Activated effector memory CD4-positive, alpha-beta T cell treated with Interleukin-2 at 50 U/mL for 16 hours (primary cell): ENCODE results near the gene PTPRD.

Source experiments
- DNase-seq: peaks from one replicate; pipeline ENCODE4 v3.0.0-alpha.2; 2020

PTPRD gene

DNA sequence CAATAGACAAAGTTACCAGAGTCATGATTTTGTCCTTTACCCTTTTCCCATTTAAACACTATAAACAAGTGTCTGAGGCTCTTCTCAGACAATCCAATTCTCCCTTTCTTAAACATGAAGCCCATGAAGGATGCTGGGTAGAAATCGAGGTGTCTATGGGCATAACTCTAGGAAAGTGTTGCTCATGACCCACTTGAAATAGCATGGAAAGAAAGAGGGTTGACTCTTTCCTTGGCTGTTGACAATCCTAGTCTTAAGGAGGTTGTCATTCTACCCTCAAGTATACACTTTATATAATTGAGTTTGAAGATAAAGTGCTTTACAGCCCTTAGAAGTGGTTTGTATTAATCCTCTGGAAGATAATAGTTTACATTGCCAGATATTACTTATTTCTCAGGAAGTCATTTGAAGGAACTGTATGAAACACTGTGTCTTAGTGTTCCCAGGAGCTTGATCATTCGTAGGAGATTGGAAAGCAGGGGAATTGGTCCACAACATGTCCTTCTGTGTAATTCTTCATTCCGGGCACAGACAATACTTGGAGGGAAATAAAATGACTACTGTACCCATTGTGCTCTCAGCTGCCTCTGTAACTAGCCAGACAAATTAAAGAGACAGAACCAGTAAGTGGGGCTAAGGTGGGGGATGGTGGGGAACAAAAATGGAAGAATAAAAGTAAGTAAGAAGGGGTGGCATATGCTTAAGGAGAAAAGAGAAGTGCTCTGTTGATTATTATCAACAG lies 1734.9 kb downstream of the PTPRD start:
- no peak for DNase-seq

GRCh38 chr9:8876303-8876702 lies 1736.5 kb downstream of the PTPRD start:
- DNase-seq = no peak

DNA sequence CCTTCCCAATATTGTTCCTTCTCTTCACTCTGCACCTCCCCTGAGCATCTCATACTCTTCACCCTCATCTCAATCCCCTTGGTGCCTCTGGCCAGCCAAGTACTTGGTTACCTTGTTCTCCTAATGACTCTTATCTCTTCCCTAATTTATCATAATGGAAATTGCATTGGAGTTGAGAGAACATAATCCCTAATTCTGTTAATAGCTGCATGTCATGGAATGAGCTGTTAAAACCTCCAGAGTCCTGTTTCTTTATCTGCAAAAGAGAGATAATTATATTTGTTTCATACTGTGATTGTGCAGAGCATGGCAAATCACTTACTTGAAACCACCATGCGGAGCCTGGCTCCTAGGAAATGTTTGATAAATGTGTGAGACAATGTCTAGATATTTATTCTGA lies 1738.3 kb downstream of the PTPRD start:
- DNase-seq = no peak

- DNase-seq = no peak
These were observed 1740.0 kb downstream of the PTPRD start for GRCh38 chr9:8872802-8873201.

- DNase-seq = no peak
These were observed 1740.9 kb downstream of the PTPRD start for GRCh38 chr9:8871796-8872445.

GRCh38 chr9:8871396-8871795 lies 1741.4 kb downstream of the PTPRD start:
- no peak for DNase-seq

- DNase-seq = no peak
These were observed 1743.0 kb downstream of the PTPRD start for GRCh38 chr9:8869812-8870211.

DNA sequence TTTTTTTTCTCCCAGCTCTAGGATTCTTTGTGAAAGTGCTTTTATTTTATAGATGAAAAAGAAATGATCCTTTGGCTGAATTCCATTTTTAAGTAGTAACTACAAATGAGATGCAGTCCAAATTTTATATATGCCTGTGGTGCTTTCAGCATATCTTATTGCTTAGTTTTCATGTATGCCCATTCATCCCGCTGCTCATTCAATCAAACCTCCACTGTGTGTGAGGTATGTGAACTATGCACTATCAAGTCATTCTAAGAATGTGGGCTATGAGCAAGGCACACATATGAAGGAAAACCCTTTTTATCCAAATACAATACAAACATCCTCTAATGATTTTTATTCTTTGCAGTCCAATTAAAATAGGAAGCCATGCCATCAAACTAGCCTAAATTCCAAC lies 1744.2 kb downstream of the PTPRD start:
- no peak for DNase-seq

DNA sequence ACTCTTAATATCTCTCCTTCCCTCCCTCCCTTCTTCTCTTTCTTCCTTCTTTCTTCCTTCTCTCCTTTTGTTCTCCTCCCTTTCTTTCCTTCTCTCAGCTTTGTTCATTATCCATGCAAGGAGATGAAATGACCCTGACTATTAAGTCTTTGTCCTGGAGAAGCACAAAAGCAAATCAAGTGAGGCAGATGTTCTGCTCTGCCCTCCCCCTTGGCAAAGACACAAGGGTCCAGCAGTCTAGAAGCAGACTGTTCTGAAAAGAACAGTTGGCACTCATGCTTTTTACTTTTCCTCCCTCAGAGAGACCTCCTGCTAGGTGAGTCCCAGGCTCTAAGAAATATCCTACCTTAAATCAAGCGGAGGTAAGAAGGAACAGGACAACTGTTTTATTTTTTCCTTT lies 1745.7 kb downstream of the PTPRD start:
- no peak for DNase-seq

GRCh38 chr9:8864545-8864896 lies 1748.3 kb downstream of the PTPRD start:
- no peak for DNase-seq

- DNase-seq = no peak
These were observed 1748.8 kb downstream of the PTPRD start for GRCh38 chr9:8863886-8864544.

- no peak for DNase-seq
These were observed 1749.7 kb downstream of the PTPRD start for GRCh38 chr9:8863069-8863468.

GRCh38 chr9:8860925-8861324 lies 1751.9 kb downstream of the PTPRD start:
- DNase-seq = no peak

DNA sequence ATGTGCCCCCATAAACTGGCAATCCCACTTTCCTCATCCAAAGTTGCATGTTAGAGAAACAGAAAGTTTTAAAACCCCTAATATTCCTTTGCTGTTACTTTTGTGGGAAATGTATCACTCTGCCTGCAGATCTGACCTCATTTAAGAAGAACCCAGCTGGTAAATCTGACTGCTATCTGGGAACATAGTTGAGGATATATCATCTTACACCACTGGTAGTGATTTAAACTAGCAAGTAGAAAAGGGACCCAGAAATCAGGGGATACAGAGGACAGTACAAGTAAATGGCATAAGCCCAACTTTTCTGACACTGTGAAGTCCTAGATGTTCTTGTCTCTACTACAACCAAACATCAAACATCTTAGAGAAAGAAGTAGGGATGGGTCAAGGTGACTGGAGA lies 1752.7 kb downstream of the PTPRD start:
- no peak for DNase-seq

- DNase-seq = no peak
These were observed 1753.4 kb downstream of the PTPRD start for GRCh38 chr9:8859416-8859815.

DNA sequence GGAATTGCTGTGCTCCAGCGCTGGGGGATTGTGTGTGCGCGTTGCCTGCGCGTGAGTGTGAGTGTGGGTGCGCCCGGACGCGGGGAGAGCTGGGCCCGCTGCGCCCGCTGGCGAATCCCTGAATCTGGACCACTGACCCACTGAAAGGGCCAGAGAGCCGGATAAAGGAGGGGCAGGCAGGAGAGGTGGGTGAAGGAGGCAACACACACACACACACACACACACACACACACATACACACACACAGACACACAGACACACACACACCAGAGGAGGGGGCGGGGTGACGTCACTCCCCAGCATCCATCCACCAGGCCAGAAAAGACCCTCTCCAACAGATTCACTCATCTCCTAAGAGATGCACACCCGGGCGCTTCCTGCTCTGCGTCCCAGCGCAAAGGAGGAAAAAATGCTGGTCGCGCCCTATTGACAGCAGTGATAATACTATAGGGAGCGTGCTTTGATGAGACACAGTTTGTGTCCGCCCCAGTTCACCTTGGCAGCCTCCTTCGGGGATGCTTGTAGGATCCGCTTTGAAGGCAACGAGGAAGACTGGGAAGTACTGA lies 1754.1 kb downstream of the PTPRD start:
- DNase-seq = no peak

DNA sequence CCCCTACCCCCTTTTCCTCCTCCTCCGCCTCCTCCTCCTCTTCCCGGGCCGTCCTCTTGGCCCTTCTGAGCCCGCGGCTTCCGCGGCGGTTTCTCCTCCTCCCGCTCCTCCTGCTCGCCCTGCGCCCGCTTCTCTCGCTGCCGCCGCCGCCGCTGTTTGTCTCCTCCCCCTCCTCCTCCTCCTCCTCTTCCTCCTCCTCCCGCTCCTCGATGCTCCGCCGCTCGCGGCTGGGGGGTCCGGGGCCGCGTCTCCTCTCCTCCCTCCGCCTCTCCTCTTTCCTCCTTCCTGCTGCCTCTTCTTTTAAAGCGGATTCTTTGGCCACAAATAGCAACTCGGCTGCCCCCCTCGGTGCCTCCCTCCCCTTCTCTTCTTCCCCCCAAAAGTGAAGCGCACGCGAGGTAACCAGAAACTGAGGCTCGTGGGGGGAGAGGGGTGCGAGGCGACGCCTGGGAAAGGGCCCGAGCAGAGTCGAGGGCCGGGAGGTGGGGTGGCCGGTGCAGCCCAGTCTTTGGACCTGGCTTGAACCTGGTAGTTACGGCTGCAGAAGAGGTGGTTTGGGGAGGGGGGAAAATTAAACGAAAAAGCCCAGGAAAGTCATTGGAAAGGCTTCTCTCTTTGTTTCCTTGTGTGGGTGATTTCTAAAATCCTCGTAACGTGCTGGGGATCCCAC lies 1754.7 kb downstream of the PTPRD start:
- no peak for DNase-seq

DNA sequence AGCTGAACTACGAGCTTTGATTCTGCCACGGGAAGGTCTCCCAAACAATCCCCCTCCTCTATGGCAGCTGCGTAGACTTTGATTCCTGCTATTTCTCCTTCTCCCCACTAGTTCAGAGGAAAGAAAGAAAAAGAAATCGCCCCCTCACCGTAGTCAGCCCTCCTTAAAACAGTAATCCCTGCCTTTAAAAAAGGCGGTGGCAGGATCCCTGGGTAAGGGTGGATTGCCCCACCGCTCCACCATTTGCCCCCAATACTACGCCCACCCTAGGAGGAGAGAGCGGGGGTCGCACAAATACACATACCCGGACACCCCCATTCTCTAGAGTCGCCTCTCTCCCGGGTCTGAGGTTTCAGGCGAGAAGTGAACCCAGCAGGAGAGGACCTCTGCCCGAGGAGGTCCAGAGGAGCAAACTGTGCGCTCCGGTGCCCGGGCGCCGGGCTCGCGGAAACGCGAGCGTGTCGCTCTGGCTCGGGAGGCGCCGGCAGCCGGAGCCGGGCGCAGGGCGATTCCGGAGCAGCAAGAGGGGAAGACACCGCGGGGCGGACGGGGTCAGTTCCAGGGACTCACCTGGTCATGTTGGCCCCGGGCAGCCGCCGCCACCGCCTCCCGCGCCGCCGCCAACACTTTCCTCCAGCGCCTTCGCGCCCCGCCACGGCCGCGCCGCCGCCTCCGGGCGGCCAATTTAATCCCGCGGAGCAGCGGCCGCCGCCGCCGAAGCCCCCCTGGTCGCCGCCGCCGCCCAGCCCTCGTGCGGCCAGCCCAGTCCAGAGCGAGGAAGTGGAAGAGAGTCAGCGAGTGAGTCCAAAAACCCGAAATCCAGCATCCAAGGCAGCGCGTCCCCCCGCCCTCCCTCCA lies 1755.5 kb downstream of the PTPRD start:
- no peak for DNase-seq

DNA sequence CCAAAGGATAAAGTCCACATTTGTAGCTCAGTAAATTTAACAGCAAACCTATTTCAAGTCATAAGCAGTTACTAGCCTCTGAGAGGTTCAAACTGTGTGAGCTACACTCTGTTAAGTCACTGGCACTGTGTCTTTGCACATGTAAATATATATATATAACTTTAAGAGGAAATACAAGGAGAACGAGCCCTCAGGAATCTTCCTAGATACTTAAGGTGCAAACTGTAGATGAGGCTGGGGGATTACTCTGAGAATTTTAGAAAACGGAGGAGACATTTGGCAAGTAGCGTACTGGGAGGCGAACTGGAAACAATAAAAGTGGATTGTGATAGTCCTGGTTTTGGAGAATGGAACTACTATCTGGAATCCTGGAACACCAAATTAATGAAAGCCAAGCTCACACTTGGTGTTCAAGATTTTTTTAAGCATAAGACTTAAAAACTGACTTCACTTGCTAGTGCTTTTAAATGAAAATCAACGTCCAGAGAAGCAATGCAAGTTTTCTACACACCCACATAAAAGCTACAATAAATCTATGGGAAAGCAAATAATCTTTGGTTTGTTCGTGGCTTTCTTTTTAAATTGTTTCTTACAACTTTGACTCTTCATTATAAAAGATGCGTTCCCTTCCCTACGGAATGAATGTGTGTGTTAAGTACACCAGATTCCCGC lies 1756.3 kb downstream of the PTPRD start:
- DNase-seq = no peak

DNA sequence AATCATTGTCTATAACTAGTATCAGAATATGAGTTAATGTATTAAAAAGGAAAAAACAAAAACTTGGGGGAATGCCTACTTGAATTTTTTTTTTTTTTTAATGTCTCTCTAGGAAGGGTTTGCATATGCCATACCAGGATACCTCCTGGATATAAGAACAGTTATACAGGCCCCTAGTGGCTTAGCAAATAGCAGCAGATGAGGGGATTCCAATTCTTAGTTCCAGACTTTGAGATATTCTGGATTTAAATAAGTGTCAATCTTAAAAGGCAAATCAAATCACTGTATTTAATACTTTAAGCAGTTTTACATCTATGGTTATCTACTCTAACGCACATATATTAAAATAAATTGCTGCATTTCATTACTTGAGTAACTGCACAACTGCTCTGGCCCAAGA lies 1757.8 kb downstream of the PTPRD start:
- no peak for DNase-seq

GRCh38 chr9:8852301-8852864 lies 1760.4 kb downstream of the PTPRD start:
- DNase-seq = no peak

- DNase-seq = no peak
These were observed 1761.9 kb downstream of the PTPRD start for GRCh38 chr9:8850914-8851313.
